Thyroid gland (tissue), 4 donors: ENCODE measurements around the gene ELMO3.

ENCODE experiments used
- CTCF ChIP-seq, 6 experiments: fragments of 200-600 bp in 3 of 6; fragments of 450-650 bp in 3 of 6; sonication (generic) in 3 of 6; IDR thresholded peaks; one replicate each; pipeline ENCODE4 v1.5.1; 2016 to 2019; ENCODE audit warnings: antibody characterized with exemption in 6 of 6, mild to moderate bottlenecking in 2 of 6, inconsistent platforms in 1 of 6, moderate library complexity in 1 of 6
- POLR2A ChIP-seq, 2 donors: fragments of 450-650 bp; IDR thresholded peaks; one replicate each; pipeline ENCODE4 v1.6.1; 2017; ENCODE audit warnings: antibody characterized with exemption in 2 of 2, mild to moderate bottlenecking in 2 of 2, moderate library complexity in 1 of 2

- no peak for TF ChIP-seq CTCF (IDR thresholded peaks at IDR 0.05)
- TF ChIP-seq POLR2A (IDR thresholded peaks at IDR 0.05) = no peak
Observed at GRCh38 chr16:67206129-67206837, 7.4 kb downstream of the ELMO3 start.
